ENCODE results near the gene CCDC149.

CCDC149 gene

GRCh38 chr4:24867251-24867650, 45.6 kb downstream of the CCDC149 start:
- no peaks in the 10 kb centered on the region for H4K20me1 ChIP-seq
- H3K9me3 ChIP-seq (replicated peaks in 1 of 11), result peaks cover 41 to 62% (median 50%) of the 10 kb centered on the region in 11 experiments
- peaks cover 16 to 63% (median 37%) of the 10 kb centered on the region in 11 experiments; a peak in 20 of 22 replicates for H3K36me3 ChIP-seq
- no peak overlapping the region for H3K4me3 ChIP-seq
- H3K27me3 ChIP-seq, result no peaks in the 10 kb centered on the region
- TF ChIP-seq Cebpa-rat (IDR thresholded peaks at IDR 0.05), result no peak
- H3K4me1 ChIP-seq, result peaks cover 17 to 49% (median 33%) of the 10 kb centered on the region in 10 experiments
- H3K9ac ChIP-seq, result no peak overlapping the region
- no peak overlapping the region for H3K27ac ChIP-seq
- H3K4me2 ChIP-seq, result peak overlapping the region in 1 of 11 experiments; percentile 76; a peak in 1 of 22 replicates

GRCh38 chr4:24865401-24865800, 47.4 kb downstream of the CCDC149 start:
- Histone ChIP-seq H3K27me3 (no peaks in the 10 kb centered on the region), H3K4me2 (no peak overlapping the region), H3K4me3 (no peak overlapping the region), H3K9ac (no peak overlapping the region), H3K4me1 (peaks cover 17 to 37% (median 22%) of the 10 kb centered on the region in 10 experiments), H3K9me3 (replicated peaks in 1 of 11) (peaks cover 58 to 81% (median 68%) of the 10 kb centered on the region in 11 experiments), H4K20me1 (no peaks in the 10 kb centered on the region), H3K27ac (no peak overlapping the region), H3K36me3 (peaks cover 16 to 70% (median 42%) of the 10 kb centered on the region in 11 experiments; a peak in 20 of 22 replicates)
- no peak for TF ChIP-seq Cebpa-rat (IDR thresholded peaks at IDR 0.05)

- Histone ChIP-seq H3K27me3 (no peaks in the 10 kb centered on the region), H3K4me1 (peaks cover 3 to 31% (median 11%) of the 10 kb centered on the region in 10 experiments), H3K4me2 (no peak overlapping the region), H3K36me3 (peaks cover 16 to 76% (median 42%) of the 10 kb centered on the region in 11 experiments; a peak in 20 of 22 replicates), H3K9ac (no peak overlapping the region), H3K27ac (no peak overlapping the region), H4K20me1 (no peaks in the 10 kb centered on the region), H3K9me3 (replicated peaks in 1 of 11) (peaks cover 66 to 91% (median 81%) of the 10 kb centered on the region in 11 experiments), H3K4me3 (peak overlapping the region in 1 of 10 experiments; percentile 4; a peak in 1 of 20 replicates)
- no peak for TF ChIP-seq Cebpa-rat (IDR thresholded peaks at IDR 0.05)
Measured at GRCh38 chr4:24863799-24864198, 49.0 kb downstream of the CCDC149 start.

GRCh38 chr4:24862073-24862751, 50.6 kb downstream of the CCDC149 start:
- H3K9me3 ChIP-seq (replicated peaks in 1 of 11), result peaks cover 60 to 83% (median 73%) of the 10 kb centered on the region in 11 experiments
- H3K36me3 ChIP-seq, result peaks cover 16 to 63% (median 39%) of the 10 kb centered on the region in 11 experiments; a peak in 20 of 22 replicates
- no peak overlapping the region for H3K27ac ChIP-seq
- no peaks in the 10 kb centered on the region for H3K27me3 ChIP-seq
- no peak overlapping the region for H3K9ac ChIP-seq
- peak overlapping the region in 1 of 10 experiments; percentile 1; a peak in 1 of 20 replicates for H3K4me3 ChIP-seq
- TF ChIP-seq Cebpa-rat (IDR thresholded peaks at IDR 0.05), result no peak
- no peaks in the 10 kb centered on the region for H4K20me1 ChIP-seq
- H3K4me2 ChIP-seq, result no peak overlapping the region
- H3K4me1 ChIP-seq, result peaks cover 15 to 31% (median 20%) of the 10 kb centered on the region in 10 experiments

- Histone ChIP-seq H3K36me3 (peaks cover 6 to 27% (median 16%) of the 10 kb centered on the region in 11 experiments; a peak in 15 of 22 replicates), H3K9ac (peak overlapping the region in 4 of 11 experiments; percentile 28 to 58 (median 38); a peak in 7 of 22 replicates), H3K27me3 (no peaks in the 10 kb centered on the region), H3K4me2 (peak overlapping the region; percentile 43 to 84 (median 75); a peak in 21 of 22 replicates), H3K27ac (peak overlapping the region in 6 of 11 experiments; percentile 4 to 29 (median 13); a peak in 6 of 22 replicates), H3K9me3 (replicated peaks in 1 of 11) (peaks cover 33 to 57% (median 47%) of the 10 kb centered on the region in 11 experiments), H4K20me1 (no peaks in the 10 kb centered on the region), H3K4me3 (peak overlapping the region in 3 of 10 experiments; percentile 4 to 33 (median 29); a peak in 2 of 20 replicates), H3K4me1 (peaks cover 33 to 65% (median 55%) of the 10 kb centered on the region in 10 experiments)
- no peak for TF ChIP-seq Cebpa-rat (IDR thresholded peaks at IDR 0.05)
Measured at GRCh38 chr4:24858550-24858949, 54.3 kb downstream of the CCDC149 start.

- Histone ChIP-seq H3K36me3 (peaks cover under 1 to 22% (median 11%) of the 10 kb centered on the region in 11 experiments; a peak in 15 of 22 replicates), H3K9me3 (replicated peaks in 1 of 11) (peaks cover 28 to 57% (median 41%) of the 10 kb centered on the region in 11 experiments), H3K27ac (peak overlapping the region in 7 of 11 experiments; percentile 4 to 29 (median 12); a peak in 6 of 22 replicates), H3K9ac (peak overlapping the region in 5 of 11 experiments; percentile 28 to 58 (median 39); a peak in 7 of 22 replicates), H3K4me2 (peak overlapping the region; percentile 43 to 84 (median 75); a peak in 21 of 22 replicates), H3K27me3 (no peaks in the 10 kb centered on the region), H3K4me3 (peak overlapping the region in 3 of 10 experiments; percentile 4 to 33 (median 29); a peak in 2 of 20 replicates), H4K20me1 (no peaks in the 10 kb centered on the region), H3K4me1 (peaks cover 36 to 65% (median 58%) of the 10 kb centered on the region in 10 experiments)
- TF ChIP-seq Cebpa-rat (IDR thresholded peaks at IDR 0.05), result no peak
Measured at GRCh38 chr4:24858026-24858425, 54.8 kb downstream of the CCDC149 start.

- Histone ChIP-seq H3K9me3 (replicated peaks in 1 of 11) (peaks cover 13 to 45% (median 27%) of the 10 kb centered on the region in 11 experiments), H3K36me3 (peaks cover 0 to 13% (median 0%) of the 10 kb centered on the region in 11 experiments; a peak in 2 of 22 replicates), H4K20me1 (no peaks in the 10 kb centered on the region), H3K4me3 (no peak overlapping the region), H3K4me1 (peaks cover 51 to 76% (median 72%) of the 10 kb centered on the region in 10 experiments), H3K27ac (peak overlapping the region in 8 of 11 experiments; percentile 42 to 61 (median 48); a peak in 15 of 22 replicates), H3K4me2 (peak overlapping the region; percentile 64 to 84 (median 77)), H3K9ac (peak overlapping the region in 3 of 11 experiments; percentile 6 to 15 (median 7); a peak in 2 of 22 replicates), H3K27me3 (no peaks in the 10 kb centered on the region)
- no peak for TF ChIP-seq Cebpa-rat (IDR thresholded peaks at IDR 0.05)
Measured at GRCh38 chr4:24856586-24856985, 56.3 kb downstream of the CCDC149 start.

GRCh38 chr4:24855741-24856140, 57.1 kb downstream of the CCDC149 start:
- Histone ChIP-seq H3K4me3 (no peak overlapping the region; a peak in 1 of 20 replicates), H3K9ac (peak overlapping the region in 1 of 11 experiments; percentile 7; a peak in 1 of 22 replicates)

More at GRCh38 chr4:24855741-24856140, 57.1 kb downstream of the CCDC149 start:
- no peak for TF ChIP-seq Cebpa-rat (IDR thresholded peaks at IDR 0.05)
- H3K4me1 ChIP-seq, result peaks cover 59 to 85% (median 80%) of the 10 kb centered on the region in 10 experiments
- H3K27ac ChIP-seq, result peak overlapping the region in 8 of 11 experiments; percentile 42 to 61 (median 48); a peak in 13 of 22 replicates
- H3K9me3 ChIP-seq (replicated peaks in 1 of 11), result peaks cover 12 to 36% (median 20%) of the 10 kb centered on the region in 11 experiments
- peak overlapping the region; percentile 64 to 84 (median 77) for H3K4me2 ChIP-seq
- no peaks in the 10 kb centered on the region for H3K27me3 ChIP-seq
- H4K20me1 ChIP-seq, result no peaks in the 10 kb centered on the region
- H3K36me3 ChIP-seq, result peaks cover 0 to 13% (median 0%) of the 10 kb centered on the region in 11 experiments; a peak in 2 of 22 replicates

All from BLaER1 treated with 17β-estradiol and CSF1 and Interleukin-3, amounts not matched to agents 10 nM and 100 nM (cell line).